ENCODE data around the gene CTDP1. TPM values are rescaled to one million over a fixed set of nuclear protein-coding genes. Genes with fewer than 3 reads are reported as not detected.

CTDP1 gene
- total RNA-seq, 4 donors from 2014 or later = 33.9 to 42.2 (median 38.9) TPM

GRCh38 chr18:79647307-79647706 is 32.3 kb upstream of the CTDP1 start:
- TF ChIP-seq POLR2A (IDR thresholded peaks at IDR 0.05) = no peak
- TF ChIP-seq CTCF (IDR thresholded peaks at IDR 0.05) = no peak
- no peak for DNase-seq (ENCODE audit: low spot score in 2 of 2)
- intact Hi-C loops (cut with DNase I; ENCODE audit: low total_unique reads) = no loop called here
- 2 to 14% methylated on average over 1 of the region's 1 CpG for WGBS, 2 donors
- H3K4me3 ChIP-seq (ENCODE audit: low read depth, poor library complexity, severe bottlenecking) = no peak overlapping the region

- DNase-seq (ENCODE audit: low spot score in 2 of 2) = no peak
- intact Hi-C loops (cut with DNase I; ENCODE audit: low total_unique reads) = no loop called here
These were observed 28.6 kb upstream of the CTDP1 start for GRCh38 chr18:79650959-79651358.

GRCh38 chr18:79657342-79657996 is 22.1 kb upstream of the CTDP1 start:
- intact Hi-C loops (cut with DNase I; ENCODE audit: low total_unique reads) = no loop called here
- no peak for DNase-seq (ENCODE audit: low spot score in 2 of 2)
- TF ChIP-seq CTCF (IDR thresholded peaks at IDR 0.05) (no peak), POLR2A (IDR thresholded peaks at IDR 0.05) (no peak)
- 74 to 80% methylated on average over 21 of the region's 21 CpGs for WGBS, 2 donors
- no peak overlapping the region for H3K4me3 ChIP-seq (ENCODE audit: low read depth, poor library complexity, severe bottlenecking)

More at GRCh38 chr18:79650959-79651358, 28.6 kb upstream of the CTDP1 start:
- WGBS, 2 donors = 78 to 87% methylated on average over 11 of the region's 11 CpGs
- no peak overlapping the region for H3K4me3 ChIP-seq (ENCODE audit: low read depth, poor library complexity, severe bottlenecking)
- no peak for TF ChIP-seq CTCF (IDR thresholded peaks at IDR 0.05)
- no peak for TF ChIP-seq POLR2A (IDR thresholded peaks at IDR 0.05)

GRCh38 chr18:79658366-79658765 is 21.2 kb upstream of the CTDP1 start:
- no peak for DNase-seq (ENCODE audit: low spot score in 2 of 2)
- intact Hi-C loops (cut with DNase I; ENCODE audit: low total_unique reads) = no loop called here
- TF ChIP-seq CTCF (IDR thresholded peaks at IDR 0.05) (no peak), POLR2A (IDR thresholded peaks at IDR 0.05) (no peak)
- H3K4me3 ChIP-seq (ENCODE audit: low read depth, poor library complexity, severe bottlenecking) = no peak overlapping the region
- WGBS, 2 donors = 86 to 87% methylated on average over 12 of the region's 12 CpGs

- H3K4me3 ChIP-seq (ENCODE audit: low read depth, poor library complexity, severe bottlenecking) = no peak overlapping the region
- TF ChIP-seq POLR2A (IDR thresholded peaks at IDR 0.05) (no peak), CTCF (IDR thresholded peaks at IDR 0.05) (no peak)
These were observed 19.9 kb upstream of the CTDP1 start for GRCh38 chr18:79659733-79660132.

GRCh38 chr18:79662034-79662433 is 17.6 kb upstream of the CTDP1 start:
- TF ChIP-seq CTCF (IDR thresholded peaks at IDR 0.05) = no peak
- no peak for TF ChIP-seq POLR2A (IDR thresholded peaks at IDR 0.05)
- WGBS, 2 donors = 49 to 50% methylated on average over 4 of the region's 4 CpGs
- intact Hi-C loops (cut with DNase I; ENCODE audit: low total_unique reads) = no loop called here
- DNase-seq (ENCODE audit: low spot score in 2 of 2) = no peak
- no peak overlapping the region for H3K4me3 ChIP-seq (ENCODE audit: low read depth, poor library complexity, severe bottlenecking)

More at GRCh38 chr18:79659733-79660132, 19.9 kb upstream of the CTDP1 start:
- intact Hi-C loops (cut with DNase I; ENCODE audit: low total_unique reads) = no loop called here
- no peak for DNase-seq (ENCODE audit: low spot score in 2 of 2)
- WGBS, 2 donors = 93 to 96% methylated on average over 5 of the region's 5 CpGs

All from lower leg skin (tissue), 4 donors.